NT2/D1 (cell line): Measurements from ENCODE around the gene PGAP2.

Source experiments
- DNase-seq: peaks from one replicate; pipeline ENCODE4 v3.0.0-alpha.2; 2011; ENCODE audit warnings: low read depth, low spot score
- H3K27me3 ChIP-seq: 2 replicates; pipeline ENCODE4 v1.6.0; 2011; ENCODE audit warnings: mild to moderate bottlenecking; ENCODE audit not compliant: insufficient read length, insufficient read depth
- H3K36me3 ChIP-seq: 2 replicates; pipeline ENCODE4 v1.6.1; 2011; ENCODE audit warnings: mild to moderate bottlenecking, low read length, mixed read lengths; ENCODE audit not compliant: insufficient read depth, insufficient read length
- H3K4me1 ChIP-seq: 2 replicates; pipeline ENCODE4 v1.5.1; 2011; ENCODE audit not compliant: insufficient read depth, insufficient read length
- H3K4me3 ChIP-seq: 2 replicates; pipeline ENCODE4 v1.5.1; 2011; ENCODE audit warnings: low read depth; ENCODE audit not compliant: insufficient read length
- H3K9ac ChIP-seq: 2 replicates; pipeline ENCODE4 v1.6.0; 2011; ENCODE audit warnings: low read depth; ENCODE audit not compliant: insufficient read length
- H3K9me3 ChIP-seq: 2 replicates; pipeline ENCODE4 v1.5.1; 2011; ENCODE audit warnings: mild to moderate bottlenecking, low read length; ENCODE audit not compliant: insufficient read depth
- SUZ12 ChIP-seq: IDR thresholded peaks from 2 replicates; pipeline ENCODE4 v1.6.1; 2011; ENCODE audit not compliant: insufficient read length, insufficient read depth; ENCODE audit errors: extremely low read depth
- YY1 ChIP-seq: IDR thresholded peaks from 2 replicates; pipeline ENCODE4 v1.6.1; 2011; ENCODE audit not compliant: insufficient read length, insufficient read depth
- ZNF274 ChIP-seq: IDR thresholded peaks from 2 replicates; pipeline ENCODE4 v1.6.1; 2011; ENCODE audit warnings: mild to moderate bottlenecking, low read depth, low read length

Gene PGAP2

DNA sequence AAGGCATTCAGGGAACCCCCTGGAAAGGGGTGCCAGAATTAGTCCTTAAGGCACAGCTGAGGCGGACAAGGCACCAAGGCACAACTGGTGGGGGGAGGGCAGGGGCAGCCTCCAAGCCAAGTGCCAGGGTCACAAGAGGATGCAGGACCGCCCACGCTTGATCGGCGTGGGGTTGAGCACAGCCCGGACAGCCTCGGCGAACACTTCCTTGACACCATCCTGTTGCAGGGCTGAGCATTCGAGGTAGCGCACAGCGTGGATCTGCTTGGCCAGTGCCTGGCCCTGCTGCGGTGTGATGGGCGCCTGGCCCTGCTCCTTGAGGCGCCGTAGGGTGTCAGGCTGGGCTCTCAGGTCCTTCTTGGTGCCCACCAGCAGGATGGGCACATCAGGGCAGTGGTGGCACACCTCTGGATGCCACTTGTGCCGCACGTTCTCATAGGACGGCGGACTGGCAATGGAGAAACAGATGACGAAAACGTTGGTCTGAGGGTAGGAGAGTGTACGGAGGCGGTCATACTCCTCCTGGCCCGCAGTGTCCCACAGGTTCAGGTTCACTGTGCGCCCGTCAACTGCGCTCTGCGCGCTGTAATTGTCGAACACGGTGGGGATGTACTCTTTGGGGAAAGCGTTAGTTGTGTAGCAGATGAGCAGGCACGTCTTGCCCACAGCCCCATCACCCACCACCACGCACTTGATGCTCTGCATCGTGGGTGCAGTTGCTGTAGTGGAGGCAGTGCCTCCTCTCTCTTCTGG is 19.2 kb downstream of the PGAP2 start:
- no peak for TF ChIP-seq YY1
- TF ChIP-seq SUZ12 = no peak
- no peak for TF ChIP-seq ZNF274
- DNase-seq = no peak
- Histone ChIP-seq H3K4me3 (no peak overlapping the region), H3K4me1 (peaks cover 27% of the 10 kb centered on the region), H3K9ac (peak overlapping the region; percentile 53), H3K9me3 (no peaks in the 10 kb centered on the region), H3K36me3 (peaks cover 87% of the 10 kb centered on the region), H3K27me3 (no peaks in the 10 kb centered on the region)

DNA sequence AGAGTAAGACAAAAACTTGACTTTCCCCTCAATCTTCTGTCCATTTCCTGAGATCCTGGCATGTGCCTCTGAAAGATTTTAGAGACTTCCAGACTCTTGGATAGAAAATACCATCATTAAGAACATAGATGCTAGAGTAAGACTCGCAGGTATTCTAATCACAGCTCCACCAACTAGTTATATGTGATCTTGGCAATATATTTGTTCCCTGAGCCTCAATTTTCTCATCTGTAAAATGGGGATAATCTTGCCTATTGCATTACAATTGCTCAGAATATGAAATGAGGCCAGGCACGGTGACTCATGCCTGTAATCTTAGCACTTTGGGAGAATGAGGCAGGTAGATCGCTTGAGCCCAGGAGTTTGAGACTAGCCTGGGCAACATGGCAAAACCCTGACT is 21.7 kb downstream of the PGAP2 start:
- Histone ChIP-seq H3K9me3 (no peaks in the 10 kb centered on the region), H3K9ac (no peak overlapping the region), H3K27me3 (no peaks in the 10 kb centered on the region), H3K36me3 (peaks cover 91% of the 10 kb centered on the region), H3K4me3 (no peak overlapping the region), H3K4me1 (peaks cover 24% of the 10 kb centered on the region)
- no peak for DNase-seq
- TF ChIP-seq SUZ12 (no peak), YY1 (no peak), ZNF274 (no peak)

- TF ChIP-seq ZNF274 (no peak), YY1 (no peak), SUZ12 (no peak)
- Histone ChIP-seq H3K4me3 (no peak overlapping the region), H3K9ac (no peak overlapping the region), H3K27me3 (no peaks in the 10 kb centered on the region), H3K36me3 (peaks cover 91% of the 10 kb centered on the region), H3K4me1 (peaks cover 19% of the 10 kb centered on the region), H3K9me3 (no peaks in the 10 kb centered on the region)
- DNase-seq = no peak
Observed at GRCh38 chr11:3830730-3831129, 22.4 kb downstream of the PGAP2 start.

- H3K9ac ChIP-seq = peak overlapping the region; percentile 0
- H3K4me1 ChIP-seq = peaks cover 15% of the 10 kb centered on the region
- TF ChIP-seq YY1 (no peak), SUZ12 (no peak), ZNF274 (no peak)
- H3K4me3 ChIP-seq = no peak overlapping the region
- H3K36me3 ChIP-seq = peaks cover 86% of the 10 kb centered on the region
- H3K9me3 ChIP-seq = no peaks in the 10 kb centered on the region
- H3K27me3 ChIP-seq = no peaks in the 10 kb centered on the region
- DNase-seq = no peak
Observed at GRCh38 chr11:3831378-3832239, 23.2 kb downstream of the PGAP2 start.

DNA sequence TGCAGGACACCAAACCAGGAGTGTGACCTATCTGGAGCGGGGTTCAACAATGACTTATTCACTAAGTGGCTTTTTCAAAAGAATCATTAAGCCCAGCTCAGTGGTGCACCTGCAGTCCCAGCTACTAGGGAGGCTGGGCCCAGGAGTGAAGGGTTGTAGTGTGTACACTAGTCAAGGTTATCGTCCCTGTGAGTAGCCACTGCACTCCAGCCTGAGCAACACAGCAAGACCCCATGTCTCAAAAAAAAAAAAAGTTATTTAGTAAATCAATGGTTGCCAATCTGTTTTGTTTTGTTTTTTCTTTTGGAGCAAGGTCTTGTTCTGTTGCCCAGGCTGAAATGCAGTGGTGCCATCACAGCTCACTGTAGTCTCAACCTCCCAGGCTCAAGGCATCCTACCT is 24.5 kb downstream of the PGAP2 start:
- H3K4me1 ChIP-seq = peaks cover 8% of the 10 kb centered on the region
- peaks cover 84% of the 10 kb centered on the region for H3K36me3 ChIP-seq
- TF ChIP-seq SUZ12 = no peak
- no peak for TF ChIP-seq YY1
- TF ChIP-seq ZNF274 = no peak
- no peak overlapping the region for H3K4me3 ChIP-seq
- H3K27me3 ChIP-seq = no peaks in the 10 kb centered on the region
- H3K9me3 ChIP-seq = no peaks in the 10 kb centered on the region
- no peak overlapping the region for H3K9ac ChIP-seq
- DNase-seq = no peak

GRCh38 chr11:3833449-3833848 is 25.1 kb downstream of the PGAP2 start:
- H3K9me3 ChIP-seq = no peaks in the 10 kb centered on the region
- H3K4me1 ChIP-seq = peaks cover 5% of the 10 kb centered on the region
- no peak for TF ChIP-seq YY1
- no peak for TF ChIP-seq SUZ12
- no peak for TF ChIP-seq ZNF274
- no peak overlapping the region for H3K9ac ChIP-seq
- H3K36me3 ChIP-seq = peaks cover 84% of the 10 kb centered on the region
- no peaks in the 10 kb centered on the region for H3K27me3 ChIP-seq
- H3K4me3 ChIP-seq = no peak overlapping the region
- no peak for DNase-seq

- H3K9ac ChIP-seq = no peak overlapping the region
- H3K27me3 ChIP-seq = no peaks in the 10 kb centered on the region
- no peak overlapping the region for H3K4me3 ChIP-seq
- peaks cover 87% of the 10 kb centered on the region for H3K36me3 ChIP-seq
- H3K4me1 ChIP-seq = peaks cover 12% of the 10 kb centered on the region
- TF ChIP-seq SUZ12 = no peak
- no peak for TF ChIP-seq YY1
- no peak for TF ChIP-seq ZNF274
- DNase-seq = no peak
- no peaks in the 10 kb centered on the region for H3K9me3 ChIP-seq
Observed at GRCh38 chr11:3834349-3834663, 25.9 kb downstream of the PGAP2 start.
